Right lobe of liver (tissue), 6 donors: ENCODE results near the gene TGOLN2. TPM values are rescaled to one million over a fixed set of nuclear protein-coding genes. Genes with fewer than 3 reads are reported as not detected.

Source experiments
- ATAC-seq, 4 donors: fragments of 200-7000 bp; cut with Tn5 transposase; one replicate each; pipeline ENCODE4 v1.9.1; 2020; ENCODE audit warnings: mild to moderate bottlenecking in 4 of 4, moderate library complexity in 4 of 4
- DNase-seq, 3 donors: peaks; one replicate each; pipeline ENCODE4 v3.0.0-alpha.2; 2020
- H3K27ac ChIP-seq, 3 donors: fragments of 200-600 bp; one replicate each; pipeline ENCODE4 v1.8.0; 2022
- H3K27me3 ChIP-seq, 2 donors: fragments of 200-600 bp; one replicate each; pipeline ENCODE4 v1.8.0; 2022
- H3K36me3 ChIP-seq, 4 donors: fragments of 200-600 bp; sonication (generic) in 1 of 4; one replicate each; pipeline versions ENCODE4 v1.5.1 to v1.8.0; 2017 to 2022; ENCODE audit warnings: control low read depth in 1 of 4
- H3K4me1 ChIP-seq, 4 donors: fragments of 200-600 bp; sonication (generic) in 1 of 4; one replicate each; pipeline versions ENCODE4 v1.5.1 to v1.8.0; 2017 to 2022; ENCODE audit warnings: control low read depth in 1 of 4
- H3K4me3 ChIP-seq, 3 donors: fragments of 200-600 bp; one replicate each; pipeline ENCODE4 v1.8.0; 2022
- H3K9me3 ChIP-seq, 4 donors: fragments of 200-600 bp; sonication (generic) in 1 of 4; one replicate each; pipeline versions ENCODE4 v1.5.1 to v1.8.0; 2017 to 2022; ENCODE audit warnings: control low read depth in 1 of 4
- POLR2A ChIP-seq: fragments of 450-650 bp; IDR thresholded peaks from one replicate; pipeline ENCODE4 v1.6.1; 2017; ENCODE audit warnings: antibody characterized with exemption, mild to moderate bottlenecking
- WGBS: methylation state at CpG from one replicate; pipeline ENCODE4 v1.1.6; 2018; ENCODE audit warnings: low coverage, low lambda C conversion rate; ENCODE audit not compliant: insufficient coverage; ENCODE audit errors: missing lambda C conversion rate; 5-methylcytosine and 5-hydroxymethylcytosine counted together
- intact Hi-C, 2 donors: fragments of 100-400 bp; cut with DNase I; formaldehyde crosslinking; loops; one replicate each; pipeline versions ENCODE4 v1.11.2 to v1.14.1; 2022
- total RNA-seq, 6 experiments: library from RNA; depleted of rRNA in 2 of 6; stranded (reverse); fragments of >200 nt in 2 of 6; fragmentation: NEBNext Ultra II Directional in 3 of 6; extraction: Animal tissue kit (Norgen Biotek cat#: 25700) in 3 of 6; gene quantifications; one replicate each; pipeline versions ENCODE4 v1.1.0 to v1.2.4, GENCODE V29; 2016 to 2023
- TF ChIP-seq, protein P1 (sequence below), 4 donors: fragments of 200-600 bp in 3 of 4; fragments of 450-650 bp in 1 of 4; IDR thresholded peaks; one replicate each; pipeline versions ENCODE4 v1.5.1 to v1.8.0; 2016 to 2022; ENCODE audit warnings: antibody characterized with exemption in 4 of 4, mild to moderate bottlenecking in 2 of 4
- donor health status: DM: no; HTN: yes; CAD: no.
- donor health status: DM: no; HTN: no; CAD: no.
- donor health status: DM: no; HTN: no; CAD: no.
- donor health status: DM: no; HTN: yes; CAD: no.
- donor health status: DM: no; HTN: yes; CAD: no.

TGOLN2 gene
- total RNA-seq, 6 experiments from 2014 or later = 85.7 to 153 (median 121) TPM

DNA sequence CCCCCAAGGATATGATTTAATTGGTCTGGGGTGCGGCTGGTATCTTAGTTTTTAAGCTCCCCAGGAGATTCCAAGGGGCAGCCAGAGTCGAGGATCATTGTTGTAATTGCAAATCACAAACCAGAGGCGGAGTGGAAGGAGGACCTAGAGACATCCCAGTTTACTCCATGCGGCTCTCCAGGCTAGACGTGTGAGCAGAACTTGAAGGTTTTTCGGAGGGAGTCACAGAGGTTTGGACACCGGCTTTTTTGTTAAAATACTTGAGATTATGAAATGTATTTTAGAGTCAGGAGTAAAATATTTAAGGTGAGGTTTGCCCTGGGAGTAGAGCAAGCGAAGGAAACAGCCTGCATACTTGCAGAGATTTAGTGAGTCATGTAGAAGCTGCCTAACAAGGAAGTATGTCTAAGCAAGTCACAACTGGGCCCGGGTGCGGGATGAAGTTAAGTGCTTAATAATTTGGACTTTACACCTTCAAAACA, 39.5 kb downstream of the TGOLN2 start:
- DNase-seq (no peak), ATAC-seq (no peak)
- H3K27me3 ChIP-seq = no peaks in the 10 kb centered on the region
- no peaks in the 10 kb centered on the region for H3K4me1 ChIP-seq
- intact Hi-C loops = loop anchor here (5.0 to 10.0 kb wide), 2 partner anchors 153 to 221 kb away; partner anchors contain the start of gene TCF7L1 (in 2 of the 2)
- no peak overlapping the region for H3K27ac ChIP-seq
- H3K36me3 ChIP-seq = peaks cover 0 to 1% (median 0%) of the 10 kb centered on the region in 4 donors
- TF ChIP-seq POLR2A = no peak
- TF ChIP-seq, protein P1, sequence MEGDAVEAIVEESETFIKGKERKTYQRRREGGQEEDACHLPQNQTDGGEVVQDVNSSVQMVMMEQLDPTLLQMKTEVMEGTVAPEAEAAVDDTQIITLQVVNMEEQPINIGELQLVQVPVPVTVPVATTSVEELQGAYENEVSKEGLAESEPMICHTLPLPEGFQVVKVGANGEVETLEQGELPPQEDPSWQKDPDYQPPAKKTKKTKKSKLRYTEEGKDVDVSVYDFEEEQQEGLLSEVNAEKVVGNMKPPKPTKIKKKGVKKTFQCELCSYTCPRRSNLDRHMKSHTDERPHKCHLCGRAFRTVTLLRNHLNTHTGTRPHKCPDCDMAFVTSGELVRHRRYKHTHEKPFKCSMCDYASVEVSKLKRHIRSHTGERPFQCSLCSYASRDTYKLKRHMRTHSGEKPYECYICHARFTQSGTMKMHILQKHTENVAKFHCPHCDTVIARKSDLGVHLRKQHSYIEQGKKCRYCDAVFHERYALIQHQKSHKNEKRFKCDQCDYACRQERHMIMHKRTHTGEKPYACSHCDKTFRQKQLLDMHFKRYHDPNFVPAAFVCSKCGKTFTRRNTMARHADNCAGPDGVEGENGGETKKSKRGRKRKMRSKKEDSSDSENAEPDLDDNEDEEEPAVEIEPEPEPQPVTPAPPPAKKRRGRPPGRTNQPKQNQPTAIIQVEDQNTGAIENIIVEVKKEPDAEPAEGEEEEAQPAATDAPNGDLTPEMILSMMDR (IDR thresholded peaks at IDR 0.05) = no peak
- no peaks in the 10 kb centered on the region for H3K9me3 ChIP-seq
- WGBS = 85% methylated on average over 10 of the region's 10 CpGs
- no peak overlapping the region for H3K4me3 ChIP-seq

DNA sequence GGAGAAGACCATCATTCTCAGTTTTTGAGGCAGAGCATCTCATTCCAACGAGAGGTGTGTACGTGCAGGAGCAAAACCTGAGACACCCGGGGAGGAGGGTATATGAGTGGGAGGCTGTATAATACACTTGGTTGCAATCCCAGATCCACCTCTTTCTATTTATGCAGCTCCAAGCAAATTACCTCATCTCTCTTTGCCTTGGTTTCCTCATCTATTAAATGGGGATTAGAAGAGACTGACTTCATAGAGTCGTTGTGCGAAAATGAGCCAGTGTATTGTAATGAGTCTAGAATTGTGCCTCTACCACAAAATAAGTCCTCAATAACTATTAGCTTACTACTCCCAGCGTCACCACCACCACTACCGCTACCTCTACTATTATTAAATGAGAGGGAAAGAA, 40.1 kb downstream of the TGOLN2 start:
- WGBS = 92% methylated on average over 7 of the region's 7 CpGs
- intact Hi-C loops = loop anchor here (5.0 to 10.0 kb wide), 2 partner anchors 153 to 220 kb away; partner anchors contain the start of gene TCF7L1 (in 2 of the 2)
- Histone ChIP-seq H3K4me3 (no peak overlapping the region), H3K4me1 (no peaks in the 10 kb centered on the region), H3K27ac (no peak overlapping the region), H3K27me3 (no peaks in the 10 kb centered on the region), H3K36me3 (peaks cover 0 to 1% (median 0%) of the 10 kb centered on the region in 4 donors), H3K9me3 (no peaks in the 10 kb centered on the region)
- DNase-seq = no peak
- ATAC-seq = no peak
- no peak for TF ChIP-seq POLR2A
- TF ChIP-seq, protein P1 (IDR thresholded peaks at IDR 0.05) = no peak

DNA sequence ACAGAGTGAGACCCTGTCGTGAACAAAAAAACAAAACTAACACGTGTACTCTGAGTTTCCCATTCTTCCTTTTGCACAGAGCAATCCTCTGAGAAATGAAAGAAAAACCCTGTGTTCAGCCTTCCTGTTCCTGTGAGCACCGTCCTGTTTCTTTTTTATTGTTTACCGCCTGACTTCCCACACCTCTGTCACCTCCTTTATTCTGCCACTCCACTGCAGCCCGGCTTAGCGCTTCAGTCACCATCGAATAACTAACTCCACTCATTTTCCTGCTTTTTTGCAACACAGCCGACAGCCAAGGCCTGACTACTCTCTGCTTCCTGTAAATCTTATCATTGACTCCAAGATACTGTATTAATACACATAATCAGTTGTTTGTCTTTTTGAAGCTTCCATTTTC, 40.9 kb downstream of the TGOLN2 start:
- WGBS = 64% methylated on average over 8 of the region's 8 CpGs
- no peaks in the 10 kb centered on the region for H3K9me3 ChIP-seq
- intact Hi-C loops = loop anchor here (5.0 to 10.0 kb wide), 2 partner anchors 152 to 220 kb away; partner anchors contain the start of gene TCF7L1 (in 2 of the 2)
- H3K4me3 ChIP-seq = no peak overlapping the region
- H3K36me3 ChIP-seq = peaks cover 0 to 1% (median 0%) of the 10 kb centered on the region in 4 donors
- no peak for TF ChIP-seq POLR2A
- TF ChIP-seq, protein P1 (IDR thresholded peaks at IDR 0.05) = no peak
- ATAC-seq = no peak
- no peak for DNase-seq
- no peaks in the 10 kb centered on the region for H3K27me3 ChIP-seq
- H3K27ac ChIP-seq = no peak overlapping the region
- H3K4me1 ChIP-seq = no peaks in the 10 kb centered on the region

DNA sequence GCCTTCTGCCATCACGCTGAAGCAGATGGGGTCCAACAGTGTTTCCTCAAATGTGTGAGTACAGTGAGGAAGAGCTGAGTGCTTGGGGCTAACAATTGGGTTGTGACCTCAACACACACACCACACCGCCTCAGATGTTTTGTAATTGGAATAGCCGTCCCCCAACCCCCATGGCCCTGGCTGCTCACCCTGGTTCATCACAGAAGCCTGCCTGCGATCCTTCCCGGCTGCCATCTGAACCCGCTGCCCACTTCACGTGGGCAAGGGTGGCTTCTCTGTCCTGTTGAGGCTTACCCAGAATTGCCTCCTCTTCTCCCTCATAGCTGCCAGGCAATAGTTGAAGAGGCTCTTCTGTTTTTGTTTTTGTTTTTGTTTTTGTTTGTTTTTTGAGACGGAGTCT, 44.1 kb downstream of the TGOLN2 start:
- peaks cover 0 to 1% (median 0%) of the 10 kb centered on the region in 4 donors for H3K36me3 ChIP-seq
- DNase-seq (no peak), ATAC-seq (no peak)
- no peak overlapping the region for H3K4me3 ChIP-seq
- no peaks in the 10 kb centered on the region for H3K27me3 ChIP-seq
- intact Hi-C loops = loop anchor here (10.0 kb wide), 1 partner anchor 149 kb away; the partner anchor contains the start of gene TCF7L1 (in 2 of the 2)
- H3K9me3 ChIP-seq = no peaks in the 10 kb centered on the region
- H3K27ac ChIP-seq = no peak overlapping the region
- WGBS = 88% methylated on average over 3 of the region's 8 CpGs
- TF ChIP-seq POLR2A = no peak
- TF ChIP-seq, protein P1 (IDR thresholded peaks at IDR 0.05) = no peak
- no peaks in the 10 kb centered on the region for H3K4me1 ChIP-seq
